HepG2 (cell line): Measurements from ENCODE around the gene DNMT3L. TPM values are rescaled to one million over a fixed set of nuclear protein-coding genes. Genes with fewer than 3 reads are reported as not detected.
A peak's percentile ranks its signal among the peaks of the same experiment; 100 is the strongest.

Experiments
- ATAC-seq: fragments of 200-7000 bp; cut with Tn5 transposase; 3 replicates; pipeline ENCODE4 v1.9.1; 2020; ENCODE audit warnings: mild to moderate bottlenecking, moderate library complexity
- BruUV-seq: library from RNA; stranded (reverse); fragments of 400-500 nt; replicated peaks from 2 replicates; lab custom pipeline; 2021; lab: Mats Ljungman, UMichigan
- CTCF ChIA-PET: fragments of 300-600 bp; formaldehyde crosslinking; extraction: SDS; loops from one replicate; lab custom pipeline; 2021; ENCODE audit warnings: low total read pairs, inconsistent platforms, low intra/inter-chr PET ratio; lab: Yijun Ruan, JAX
- POLR2A ChIA-PET: fragments of 350-600 bp; sonication (Branson Sonifier 250); formaldehyde crosslinking; loops from one replicate; lab custom pipeline; 2020; ENCODE audit warnings: antibody characterized with exemption, inconsistent platforms; lab: Yijun Ruan, JAX
- DNase-seq: peaks from one replicate; pipeline ENCODE4 v3.0.0-alpha.2; 2015; ENCODE audit warnings: low spot score
- FAIRE-seq: peaks from 3 replicates; lab custom pipeline; 2011; peaks lifted over from hg19 to GRCh38; lab: Jason Lieb, UNC
- H2AFZ ChIP-seq: one replicate; pipeline ENCODE4 v1.6.1; 2011; ENCODE audit warnings: low read length, inconsistent platforms
- H3K27ac ChIP-seq: fragments of 300-600 bp; 3 replicates; pipeline ENCODE4 v1.8.0; 2011; ENCODE audit warnings: mixed run types, mild to moderate bottlenecking, mixed read lengths, low read length, inconsistent platforms; ENCODE audit not compliant: insufficient read depth; ENCODE audit errors: extremely low read length
- H3K27me3 ChIP-seq, 2 experiments: fragments of 200-600 bp in 1 of 2; 2 replicates in 1 of 2; 3 replicates in 1 of 2; pipeline versions ENCODE4 v1.6.0 to v1.8.0; 2011; ENCODE audit warnings: low read length in 2 of 2, mild to moderate bottlenecking in 2 of 2, moderate library complexity in 2 of 2, inconsistent platforms in 1 of 2; ENCODE audit not compliant: insufficient read depth in 2 of 2, control insufficient read depth in 1 of 2
- H3K36me3 ChIP-seq, 2 experiments: fragments of 200-600 bp in 1 of 2; replicated peaks in 1 of 2; 2 replicates in 1 of 2; 3 replicates in 1 of 2; pipeline versions ENCODE4 v1.5.1 to v1.8.0; 2011; ENCODE audit warnings: low read length in 2 of 2, inconsistent platforms in 1 of 2; ENCODE audit not compliant: insufficient read depth in 2 of 2, control insufficient read depth in 1 of 2
- H3K4me1 ChIP-seq: 2 replicates; pipeline ENCODE4 v1.5.1; 2012; ENCODE audit warnings: low read length, inconsistent platforms; ENCODE audit not compliant: insufficient read depth
- H3K4me2 ChIP-seq: 2 replicates; pipeline ENCODE4 v1.6.0; 2011; ENCODE audit warnings: low read depth, low read length, inconsistent platforms
- H3K4me3 ChIP-seq, 3 experiments: fragments of 200-600 bp in 1 of 3; sonication (generic), shearing (Covaris generic) in 1 of 3; replicated peaks in 1 of 3; 2 replicates each; pipeline ENCODE4 v1.5.1; 2011 to 2016; ENCODE audit warnings: low read length in 3 of 3, inconsistent platforms in 2 of 3, low read depth in 2 of 3, mild to moderate bottlenecking in 2 of 3, control low read depth in 1 of 3, mixed read lengths in 1 of 3; ENCODE audit not compliant: insufficient read depth in 1 of 3
- H3K79me2 ChIP-seq: one replicate; pipeline ENCODE4 v1.6.1; 2011; ENCODE audit warnings: low read length, inconsistent platforms; ENCODE audit not compliant: insufficient read depth
- H3K9ac ChIP-seq: 2 replicates; pipeline ENCODE4 v1.6.0; 2011; ENCODE audit warnings: mild to moderate bottlenecking, low read depth, low read length, inconsistent platforms; ENCODE audit not compliant: insufficient read depth
- H3K9me3 ChIP-seq: 2 replicates; pipeline ENCODE4 v1.5.1; 2012; ENCODE audit warnings: mild to moderate bottlenecking, low read length
- H4K20me1 ChIP-seq: 2 replicates; pipeline ENCODE4 v1.6.0; 2011; ENCODE audit warnings: inconsistent platforms, mild to moderate bottlenecking, low read length, moderate library complexity; ENCODE audit not compliant: insufficient read depth
- BCL6 ChIP-seq: IDR thresholded peaks from 2 replicates; pipeline ENCODE4 v1.6.1; 2016; ENCODE audit warnings: missing genetic modification reagents, missing compliant biosample characterization
- ELK4 ChIP-seq: sonication (generic); formaldehyde crosslinking; IDR thresholded peaks from 2 replicates; pipeline ENCODE4 v1.9.0; 2021; ENCODE audit warnings: missing genetic modification reagents, borderline replicate concordance
- FOXK1 ChIP-seq: sonication (generic); formaldehyde crosslinking; IDR thresholded peaks from 2 replicates; pipeline ENCODE4 v1.4.0; 2020; ENCODE audit warnings: low read depth, missing genetic modification reagents, borderline replicate concordance
- HNF4A ChIP-seq: sonication (generic); formaldehyde crosslinking; IDR thresholded peaks from 2 replicates; pipeline ENCODE4 v1.4.0; 2020; ENCODE audit warnings: missing genetic modification reagents
- ONECUT2 ChIP-seq: sonication (generic); formaldehyde crosslinking; IDR thresholded peaks from 2 replicates; pipeline ENCODE4 v1.4.0; 2020; ENCODE audit warnings: missing genetic modification reagents
- PCBP1 ChIP-seq: fragments of 200-400 bp; formaldehyde crosslinking; IDR thresholded peaks from 2 replicates; pipeline ENCODE4 v1.6.1; 2017; ENCODE audit warnings: mild to moderate bottlenecking, low read depth, low read length, borderline replicate concordance
- ZBTB38 ChIP-seq: sonication (generic); formaldehyde crosslinking; IDR thresholded peaks from 2 replicates; pipeline ENCODE4 v1.5.1; 2020; ENCODE audit warnings: mild to moderate bottlenecking, missing genetic modification reagents
- ZNF296 ChIP-seq: sonication (generic); formaldehyde crosslinking; conservative IDR thresholded peaks from 2 replicates; pipeline ENCODE4 v1.5.0; 2020; ENCODE audit warnings: mild to moderate bottlenecking, missing genetic modification reagents
- ZNF550 ChIP-seq: sonication (generic); formaldehyde crosslinking; IDR thresholded peaks from 2 replicates; pipeline ENCODE4 v1.4.0; 2020; ENCODE audit warnings: mild to moderate bottlenecking, missing genetic modification reagents, borderline replicate concordance
- ZNF687 ChIP-seq: sonication (generic); formaldehyde crosslinking; IDR thresholded peaks from 2 replicates; pipeline ENCODE4 v1.5.1; 2020; ENCODE audit warnings: mild to moderate bottlenecking, missing genetic modification reagents, moderate library complexity
- WGBS: methylation state at CpG from one replicate; pipeline ENCODE4 v1.1.6; 2017; ENCODE audit warnings: low lambda C conversion rate; 5-methylcytosine and 5-hydroxymethylcytosine counted together
- in situ Hi-C: cut with HindIII; loops from 2 replicates; pipeline ENCODE4 v1.10.0; 2017; ENCODE audit warnings: low pct_unique_long_range_greater_than_20kb; ENCODE audit not compliant: extremely low pct_ligation_motif_present
- intact Hi-C: fragments of 100-400 bp; cut with micrococcal nuclease; formaldehyde crosslinking; loops from one replicate; pipeline ENCODE4 v1.10.0; 2022; ENCODE audit not compliant: unreplicated experiment
- polyA plus RNA-seq, 8 experiments: library from polyadenylated mRNA; depleted of rRNA in 3 of 8; stranded (reverse) in 7 of 8; unstranded in 1 of 8; fragments of >200 nt; fragmentation: Illumina TruSeq in 4 of 8; extraction: Trizol in 4 of 8; gene quantifications; 2 replicates each; pipeline versions ENCODE4 v1.2.1 to v1.2.3, GENCODE V29; 2011 to 2016; ENCODE audit warnings: low read depth in 4 of 8, missing spikeins in 1 of 8, mixed read lengths in 1 of 8; ENCODE audit not compliant: insufficient read depth in 1 of 8
- total RNA-seq, 5 experiments: library from RNA; depleted of rRNA; stranded (reverse); fragments of >200 nt; fragmentation: Illumina TruSeq; extraction: Trizol; gene quantifications; 2 replicates each; pipeline ENCODE4 v1.2.3, GENCODE V29; 2016; ENCODE audit warnings: low read depth in 1 of 5
- TF ChIP-seq, protein P1 (sequence below): sonication (generic); formaldehyde crosslinking; IDR thresholded peaks from 2 replicates; pipeline ENCODE4 v1.5.1; 2020; ENCODE audit warnings: missing genetic modification reagents, mild to moderate bottlenecking, borderline replicate concordance

The DNMT3L gene
- total and polyA plus RNA-seq, 2 of the 13 experiments (the other 11 are each of a cell fraction or from before 2014, with no cell fraction given), result 0.75 to 1.7 TPM

DNA sequence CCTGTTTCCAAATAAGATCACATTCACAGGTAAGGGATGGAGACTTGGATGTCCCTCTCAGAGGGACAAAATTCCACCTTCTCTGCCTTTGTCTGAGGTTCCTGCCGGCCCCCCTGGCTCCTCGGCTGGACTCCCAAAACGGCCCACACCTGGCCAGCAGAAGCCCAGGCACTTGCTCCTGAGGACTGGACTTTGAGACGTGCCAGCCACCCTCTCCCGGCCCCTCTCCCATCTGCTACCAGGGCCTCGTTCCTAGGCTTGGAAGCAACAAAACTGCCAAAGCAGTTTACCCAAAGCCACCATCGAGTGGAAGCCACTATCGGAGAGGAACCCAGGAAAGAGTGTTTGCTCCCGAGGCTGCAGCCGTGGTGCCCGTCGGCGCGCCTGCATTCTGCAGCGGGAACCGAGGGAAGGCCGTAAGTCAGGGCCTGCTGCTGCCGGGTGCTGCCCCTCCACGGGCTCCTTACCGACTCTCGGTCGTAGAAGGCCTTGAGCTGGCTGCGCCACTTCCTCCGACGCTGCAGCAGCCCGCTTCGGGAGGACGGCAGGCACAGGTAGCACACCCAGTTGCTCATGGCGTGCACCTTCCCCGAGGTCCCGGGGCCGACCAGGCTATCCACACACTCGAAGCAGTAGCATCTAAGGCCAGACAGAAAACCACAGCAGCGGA is 3.5 kb downstream of the DNMT3L start:
- no TSS peak for BruUV-seq
- no peak overlapping the region for H2AFZ ChIP-seq
- H3K4me3 ChIP-seq, result no peak overlapping the region
- no peak for TF ChIP-seq ZNF296 (CRISPR knock-in tag)
- TF ChIP-seq BCL6 (CRISPR knock-in tag), result no peak
- no peak for TF ChIP-seq PCBP1
- TF ChIP-seq, protein P1, sequence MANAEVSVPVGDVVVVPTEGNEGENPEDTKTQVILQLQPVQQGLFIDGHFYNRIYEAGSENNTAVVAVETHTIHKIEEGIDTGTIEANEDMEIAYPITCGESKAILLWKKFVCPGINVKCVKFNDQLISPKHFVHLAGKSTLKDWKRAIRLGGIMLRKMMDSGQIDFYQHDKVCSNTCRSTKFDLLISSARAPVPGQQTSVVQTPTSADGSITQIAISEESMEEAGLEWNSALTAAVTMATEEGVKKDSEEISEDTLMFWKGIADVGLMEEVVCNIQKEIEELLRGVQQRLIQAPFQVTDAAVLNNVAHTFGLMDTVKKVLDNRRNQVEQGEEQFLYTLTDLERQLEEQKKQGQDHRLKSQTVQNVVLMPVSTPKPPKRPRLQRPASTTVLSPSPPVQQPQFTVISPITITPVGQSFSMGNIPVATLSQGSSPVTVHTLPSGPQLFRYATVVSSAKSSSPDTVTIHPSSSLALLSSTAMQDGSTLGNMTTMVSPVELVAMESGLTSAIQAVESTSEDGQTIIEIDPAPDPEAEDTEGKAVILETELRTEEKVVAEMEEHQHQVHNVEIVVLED (CRISPR knock-in tag), result no peak
- TF ChIP-seq ZNF687 (CRISPR knock-in tag), result peak; percentile 37
- TF ChIP-seq ONECUT2 (CRISPR knock-in tag), result no peak
- TF ChIP-seq HNF4A (CRISPR knock-in tag), result peak; percentile 14; the same call in 1 of the 2 replicates
- 0 out of 2 replicates have a peak, but pooled peaks have one; percentile 10 for TF ChIP-seq FOXK1 (CRISPR knock-in tag)
- no peak for TF ChIP-seq ZNF550 (CRISPR knock-in tag)
- TF ChIP-seq ELK4 (CRISPR knock-in tag), result no peak
- TF ChIP-seq ZBTB38 (CRISPR knock-in tag), result 0 out of 2 replicates have a peak, but pooled peaks have one; percentile 34
- H3K9me3 ChIP-seq, result no peaks in the 10 kb centered on the region
- H3K36me3 ChIP-seq, result no peaks in the 10 kb centered on the region
- DNase-seq (no peak), ATAC-seq (peak; percentile 21), FAIRE-seq (no peak)
- ChIA-PET CTCF (no interaction called here), POLR2A (no interaction called here)
- no peaks in the 10 kb centered on the region for H4K20me1 ChIP-seq
- H3K27me3 ChIP-seq, result peaks cover 0 to 6% of the 10 kb centered on the region in 2 experiments; a peak in 1 of 5 replicates
- in situ Hi-C loops, result no loop called here
- WGBS, result 63% methylated on average over 20 of the region's 34 CpGs
- H3K27ac ChIP-seq, result no peak overlapping the region
- no peak overlapping the region for H3K4me2 ChIP-seq
- H3K9ac ChIP-seq, result no peak overlapping the region
- H3K4me1 ChIP-seq, result peaks cover 15% of the 10 kb centered on the region
- intact Hi-C loops, result no loop called here
- no peaks in the 10 kb centered on the region for H3K79me2 ChIP-seq
